CD4-positive, alpha-beta T cell treated with Interleukin-17A for 1 hour (primary cell): Measurements from ENCODE around the gene SNED1.

ENCODE experiments used
- DNase-seq: peaks from one replicate; pipeline ENCODE4 v3.0.0-alpha.2; 2020

The SNED1 gene

DNA sequence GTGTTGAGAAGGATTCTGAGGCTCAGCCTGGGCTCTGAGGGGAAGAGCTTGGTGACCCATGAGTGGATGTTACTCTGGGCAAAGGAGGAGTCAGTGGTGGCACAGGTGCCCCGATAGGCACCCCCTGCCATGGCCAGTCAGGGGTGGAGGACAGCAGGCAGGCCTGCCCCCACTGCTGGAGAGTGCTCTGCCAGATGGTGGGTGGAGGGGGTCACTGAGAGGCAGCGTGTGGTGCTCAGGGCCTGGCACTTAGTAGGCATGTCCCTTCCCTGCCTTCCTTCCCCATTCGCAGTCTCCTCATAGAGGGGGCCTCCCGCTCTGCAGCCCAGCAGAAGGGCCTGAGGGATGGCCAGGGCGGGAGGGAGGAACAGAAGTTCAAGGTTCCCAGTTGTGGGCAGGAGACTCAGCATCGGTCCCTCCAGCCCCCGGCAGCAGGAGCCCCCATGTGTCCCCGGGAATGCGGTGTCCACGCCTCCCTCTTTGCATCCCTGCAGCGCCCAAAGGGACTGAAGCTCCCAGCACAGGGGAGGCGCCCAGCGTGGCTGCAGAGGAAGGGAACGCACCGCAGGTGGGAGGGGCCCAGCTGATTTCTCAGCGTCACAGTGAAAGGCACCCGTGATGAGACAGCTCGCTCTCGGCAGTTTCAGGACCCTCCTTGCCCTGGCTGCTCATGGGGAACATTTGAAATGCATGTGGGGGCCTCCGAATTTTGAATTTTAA lies 5.7 kb upstream of the SNED1 start:
- DNase-seq: no peak

- DNase-seq: no peak
These were observed 4.8 kb upstream of the SNED1 start for GRCh38 chr2:240993446-240994170.

DNA sequence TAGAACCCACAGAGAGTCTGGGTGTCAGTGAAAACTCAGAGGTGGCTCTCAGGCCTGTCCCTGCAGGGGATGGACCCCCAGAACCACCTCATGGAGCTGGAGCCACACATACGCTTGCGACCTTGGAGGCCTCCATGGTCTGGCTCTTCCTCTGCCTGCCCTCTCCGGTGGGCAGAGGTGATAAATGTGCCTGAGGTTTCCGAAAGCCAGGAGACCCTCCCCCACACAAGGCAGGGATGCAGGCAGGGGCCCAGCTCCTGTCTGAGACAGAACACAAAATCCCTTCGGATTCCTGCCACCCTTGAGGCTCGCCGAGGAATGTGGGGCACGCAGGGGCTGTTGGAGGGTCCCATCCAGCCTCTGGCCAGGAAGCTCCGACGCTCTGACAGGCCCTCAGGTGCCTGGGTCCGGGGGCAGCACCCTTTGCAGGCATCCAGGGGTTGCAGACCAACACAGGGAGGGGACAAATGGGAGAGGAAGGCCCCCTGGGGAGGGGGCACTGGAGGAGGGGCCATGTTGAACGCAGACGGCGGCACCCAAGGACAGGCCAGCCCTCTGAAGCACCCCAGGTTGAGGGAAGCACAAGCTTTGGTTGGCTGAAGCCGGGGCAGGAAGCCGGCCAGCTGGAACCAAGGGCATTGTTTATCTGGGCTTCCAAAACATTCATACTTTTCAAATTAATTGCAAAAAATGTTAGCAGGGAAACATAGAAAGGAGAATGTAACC lies 4.1 kb upstream of the SNED1 start:
- DNase-seq: no peak

DNA sequence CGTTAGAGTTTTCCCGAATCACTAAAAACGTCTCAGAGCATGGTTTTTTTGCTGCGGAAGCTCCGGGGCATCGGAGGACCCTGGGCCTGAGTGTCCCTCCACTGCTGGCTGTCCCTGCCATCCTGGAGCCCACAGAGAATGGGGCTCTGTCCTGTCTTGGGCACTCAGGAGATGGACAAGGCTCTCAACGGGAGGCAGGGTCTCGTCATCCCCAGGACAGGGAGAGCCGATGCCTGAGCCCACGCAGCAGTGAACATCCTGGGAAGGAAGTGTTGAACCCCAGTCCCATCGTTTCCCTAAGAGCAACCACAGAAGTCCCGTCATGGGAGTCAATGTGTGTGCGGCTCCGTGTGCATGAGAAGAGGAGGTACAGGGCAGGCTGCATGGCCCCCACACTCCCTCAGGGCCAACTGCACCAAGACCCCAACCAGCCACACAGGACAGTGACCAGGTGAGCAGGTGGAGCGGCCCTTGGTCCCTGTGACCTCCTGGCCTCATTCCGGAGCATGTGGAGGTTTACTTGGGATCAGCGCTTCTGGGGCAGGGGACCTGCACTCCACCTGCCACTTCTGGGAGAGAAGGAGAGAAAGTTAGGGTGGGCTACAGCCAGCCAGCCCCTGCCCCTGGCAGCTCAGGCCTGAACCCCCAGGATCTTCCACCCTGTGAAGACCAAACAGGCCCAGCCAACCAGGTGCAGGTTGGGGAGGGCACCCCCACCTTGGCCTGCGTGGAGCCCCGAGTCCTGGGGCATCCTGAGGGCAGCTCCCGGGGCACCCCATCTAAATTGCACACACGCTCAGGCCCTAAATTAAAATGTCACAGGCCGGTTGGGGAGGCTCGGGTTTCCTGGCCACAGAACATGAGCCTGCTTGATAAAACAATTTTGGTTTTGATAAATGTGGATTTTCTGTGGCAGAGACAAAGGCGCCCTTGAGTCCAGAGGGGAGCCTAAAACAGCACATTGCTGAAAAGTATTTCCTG lies 3.1 kb upstream of the SNED1 start:
- no peak for DNase-seq

DNA sequence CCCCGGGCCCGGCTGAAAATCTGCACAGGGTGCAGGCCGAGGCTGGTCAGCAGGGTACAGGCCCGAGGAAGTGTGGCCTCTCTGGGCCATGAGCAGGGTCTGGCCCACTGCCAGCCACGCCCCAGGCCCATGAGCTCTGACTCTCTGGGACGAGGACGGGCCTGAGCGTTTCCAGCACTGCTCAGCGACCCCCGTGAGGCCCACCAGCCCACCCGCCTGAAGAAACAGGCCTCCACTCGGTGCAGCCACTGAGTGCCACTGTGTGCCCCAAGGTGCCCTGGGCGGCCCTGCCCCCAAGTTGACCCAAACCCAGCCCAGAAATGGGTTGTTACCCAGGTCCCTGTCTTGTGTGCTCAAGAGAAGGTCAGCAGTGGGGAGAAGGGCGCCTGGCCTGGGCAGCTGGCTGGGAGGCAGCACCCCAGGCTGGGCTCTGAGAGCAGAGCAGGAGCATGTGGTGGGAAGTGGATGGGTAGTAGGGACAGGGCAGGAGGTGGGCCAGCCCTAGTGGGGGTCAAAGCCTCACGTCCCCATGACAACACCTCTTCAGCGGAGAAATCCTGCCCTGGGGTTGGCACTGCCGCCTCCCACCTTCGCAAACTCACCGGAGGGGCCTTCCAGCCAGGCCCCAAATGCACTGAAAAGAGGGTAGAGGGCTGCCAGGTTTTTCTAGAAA lies 2.1 kb upstream of the SNED1 start:
- no peak for DNase-seq

DNA sequence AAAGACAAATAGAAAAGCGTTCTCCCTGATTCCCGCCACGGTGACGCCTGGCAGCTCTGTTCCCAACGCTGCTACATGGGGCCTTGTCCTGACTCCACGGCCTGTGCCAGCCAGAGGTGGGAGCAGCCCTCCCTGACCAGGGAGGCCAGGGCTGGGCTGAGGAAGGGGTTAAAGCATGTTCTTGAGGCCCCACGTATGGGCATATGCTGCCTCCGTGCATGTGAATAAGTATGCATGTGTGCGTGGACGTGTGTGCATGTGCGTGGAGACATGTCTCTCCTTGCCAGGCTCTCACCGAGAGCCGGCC lies 1.6 kb upstream of the SNED1 start:
- DNase-seq: no peak

- DNase-seq: peak; percentile 8
These were observed 1.1 kb upstream of the SNED1 start for GRCh38 chr2:240997141-240997855.

GRCh38 chr2:240998706-240998994 lies 232 bp downstream of the SNED1 start:
- no peak for DNase-seq

GRCh38 chr2:240998995-240999791 lies 775 bp downstream of the SNED1 start:
- DNase-seq: no peak

DNA sequence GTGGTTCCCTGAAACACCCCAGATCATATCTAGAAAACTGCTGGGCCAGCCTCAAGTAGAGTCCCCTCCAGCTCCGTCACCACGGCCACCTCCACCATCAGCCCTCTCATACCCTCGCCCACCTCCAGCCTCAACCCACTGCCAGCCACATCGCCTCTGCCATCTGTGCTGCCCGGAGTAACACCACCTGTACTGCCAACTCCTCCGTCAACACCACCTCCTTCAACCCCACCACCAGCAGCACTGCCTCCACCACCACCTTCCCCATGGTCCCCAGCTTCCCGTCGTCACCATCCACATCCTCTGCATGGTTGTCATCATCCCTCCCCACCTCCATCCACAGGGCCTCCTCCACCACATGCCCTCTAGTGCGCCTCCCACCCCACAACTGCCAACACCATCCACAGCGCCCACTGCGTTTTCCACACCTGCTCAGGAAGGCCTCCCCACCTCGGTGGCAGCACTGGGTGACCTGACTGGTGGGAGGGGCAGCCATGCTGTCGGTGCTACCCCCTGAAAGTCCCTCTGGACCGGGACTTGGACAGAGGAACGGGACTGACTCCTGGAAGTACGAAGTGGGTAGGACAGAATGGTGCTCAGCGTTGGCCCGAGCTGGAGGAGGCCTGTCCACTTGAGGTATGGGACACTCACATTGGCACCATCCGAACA lies 1.6 kb downstream of the SNED1 start:
- DNase-seq: no peak

GRCh38 chr2:241000831-241001321 lies 2.5 kb downstream of the SNED1 start:
- DNase-seq: no peak

DNA sequence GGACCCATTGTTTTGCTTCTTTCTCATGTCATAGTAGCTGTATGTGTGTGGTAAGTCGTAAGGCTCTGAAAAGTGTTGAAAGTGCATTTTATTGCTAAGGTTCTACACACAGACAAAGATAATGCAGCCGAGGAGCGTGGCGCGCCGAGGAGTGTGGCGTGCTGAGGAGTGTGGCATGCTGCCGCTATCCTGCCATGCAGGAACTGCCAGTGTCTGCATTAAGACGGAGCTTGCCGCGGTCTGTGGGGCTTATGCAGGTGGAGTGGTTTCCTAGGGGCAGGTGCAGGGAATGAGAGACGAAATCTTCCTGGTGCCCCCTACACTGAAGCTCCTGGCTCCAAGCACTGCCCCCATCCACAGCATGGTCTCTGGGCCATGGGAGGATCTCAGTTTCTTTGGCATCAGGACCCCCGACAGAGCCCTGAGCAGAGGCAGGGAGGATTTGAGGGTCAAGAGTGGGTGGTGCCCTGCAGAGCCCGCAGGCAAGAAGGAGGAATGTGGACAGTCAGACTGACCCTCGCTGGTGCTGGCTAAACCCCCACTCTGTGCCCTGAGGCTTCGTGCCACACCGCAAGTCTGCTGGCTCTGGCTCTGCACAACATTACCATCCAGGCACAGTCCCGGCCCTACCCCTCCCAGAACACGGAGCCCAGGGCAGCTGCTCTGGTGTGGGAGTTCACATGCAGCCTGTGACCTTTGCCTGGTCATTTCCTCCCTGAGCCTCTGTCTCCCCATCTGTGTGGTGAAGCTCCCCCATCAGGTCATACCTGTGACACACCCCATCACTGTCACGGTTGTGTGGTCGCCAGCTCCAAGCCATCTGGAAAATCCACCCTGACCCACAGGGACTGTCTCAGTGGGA lies 3.2 kb downstream of the SNED1 start:
- DNase-seq: no peak

DNA sequence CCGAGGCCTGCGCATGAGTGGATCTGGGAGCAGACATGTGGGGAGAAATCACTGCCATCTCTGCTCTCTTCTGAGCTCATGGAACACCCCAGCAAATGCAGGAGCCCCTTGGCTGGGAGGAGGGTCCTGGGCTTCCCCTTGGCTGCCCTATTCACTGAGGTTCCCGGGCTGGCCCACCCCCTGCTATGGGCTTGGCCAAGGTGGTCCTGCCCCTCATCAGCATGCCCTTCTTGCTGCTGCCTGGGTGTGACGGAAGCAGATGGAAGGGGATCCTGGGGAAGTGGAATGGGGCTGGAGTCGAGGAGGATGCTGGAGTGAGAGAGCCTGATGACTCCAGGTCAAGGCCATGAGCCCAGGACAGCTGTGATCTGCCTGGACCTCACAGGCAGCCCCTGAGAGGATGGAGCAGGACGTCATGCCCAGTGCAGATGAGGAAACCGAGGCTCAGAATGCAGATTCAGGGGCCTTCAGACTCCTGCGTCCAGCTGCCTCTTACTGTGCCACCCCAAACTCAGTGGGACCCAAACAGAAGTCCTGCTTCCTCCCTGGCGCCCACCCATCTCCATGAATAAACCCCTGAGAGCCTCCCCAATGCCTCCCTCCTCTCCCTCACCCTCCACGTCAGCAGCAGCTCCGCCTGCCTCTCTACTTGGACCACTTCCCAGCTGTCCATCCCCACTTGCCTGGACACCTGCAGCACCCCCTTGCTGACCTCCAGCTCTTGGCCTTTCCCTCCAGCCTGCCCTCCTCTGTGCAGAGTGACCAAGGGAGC lies 4.0 kb downstream of the SNED1 start:
- no peak for DNase-seq

DNA sequence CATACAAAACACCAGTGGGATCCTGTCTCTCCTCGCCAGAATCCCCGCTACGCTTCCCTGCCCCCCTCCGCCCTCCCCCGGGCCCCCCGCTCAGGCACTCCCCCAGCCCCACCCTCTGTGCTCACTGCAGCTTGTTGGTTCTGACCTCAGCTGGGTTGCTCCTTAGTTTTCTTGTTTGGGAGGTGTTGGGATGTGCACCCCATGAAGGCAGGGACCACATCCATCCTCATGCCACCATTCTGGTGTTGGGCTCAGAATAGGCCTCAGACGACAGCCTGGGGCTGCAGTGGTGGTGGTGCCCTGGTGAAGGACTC lies 4.6 kb downstream of the SNED1 start:
- no peak for DNase-seq

DNA sequence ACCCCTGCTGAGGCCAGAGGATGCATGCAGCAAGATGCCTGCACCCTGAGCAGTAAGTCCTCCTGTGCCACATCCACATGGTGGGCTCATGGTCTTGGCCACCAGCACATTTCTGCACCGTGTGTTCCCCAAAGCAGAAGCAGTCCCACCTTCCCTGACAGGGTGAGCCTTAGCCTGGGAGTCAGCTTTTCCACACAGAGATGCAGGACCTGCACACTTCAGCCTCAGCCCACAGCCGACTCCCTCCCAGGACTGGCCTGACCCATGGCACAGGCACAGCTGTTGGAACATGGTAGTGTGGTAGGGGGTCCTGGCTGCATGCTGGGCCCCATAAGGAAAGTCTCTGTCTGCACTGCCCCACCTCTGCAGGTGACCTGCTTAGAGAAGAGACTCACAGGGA lies 5.0 kb downstream of the SNED1 start:
- DNase-seq: no peak

GRCh38 chr2:241003830-241004564 lies 5.6 kb downstream of the SNED1 start:
- DNase-seq: no peak

- no peak for DNase-seq
These were observed 7.2 kb downstream of the SNED1 start for GRCh38 chr2:241005569-241005968.

GRCh38 chr2:241006412-241006811 lies 8.0 kb downstream of the SNED1 start:
- no peak for DNase-seq
